GM12892 (cell line): ENCODE data around the gene AMBRA1.

ENCODE experiments used
- POLR2A ChIP-seq: IDR thresholded peaks from 2 replicates; pipeline ENCODE4 v1.6.1; 2011; ENCODE audit warnings: low read depth, low read length, control low read depth
- POLR2AphosphoS5 ChIP-seq: IDR thresholded peaks from 2 replicates; pipeline ENCODE4 v1.6.1; 2011; ENCODE audit warnings: low read depth, low read length, control low read depth

- no peak for TF ChIP-seq POLR2AphosphoS5
- TF ChIP-seq POLR2A: no peak
Measured at GRCh38 chr11:46420513-46420912, 173.3 kb downstream of the AMBRA1 start.
